HG03469 (cell line): ENCODE results near the gene UBE2R2.
"Not testable (repeated sequence)": the region's sequence is repeated elsewhere in the genome, so short reads cannot be mapped to it uniquely, and the experiment has no call there.

ENCODE experiments used
- ATAC-seq: cut with Tn5 transposase; IDR thresholded peaks from one replicate; pipeline ENCODE4 v1.9.1; 2021; ENCODE audit warnings: mild to moderate bottlenecking, moderate library complexity, moderate number of reproducible peaks; ENCODE audit not compliant: unreplicated experiment

The UBE2R2 gene

DNA sequence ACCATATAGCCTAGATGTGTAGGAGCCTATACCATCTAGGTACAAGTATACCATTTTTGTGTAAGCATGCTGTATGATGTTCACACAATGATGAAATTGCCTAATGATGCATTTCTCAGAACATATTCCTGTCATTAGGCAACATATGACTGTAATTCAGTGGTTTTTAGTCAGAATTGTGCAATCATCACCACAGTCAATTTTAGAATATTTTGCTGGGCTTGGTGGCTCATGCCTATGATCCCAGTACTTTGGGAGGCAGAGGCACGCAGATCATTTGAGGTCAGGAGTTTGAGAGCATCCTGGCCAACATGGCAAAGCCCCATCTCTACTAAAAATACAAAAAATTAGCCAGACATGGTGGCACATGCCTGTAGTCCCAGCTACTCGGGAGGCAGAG lies 19.3 kb downstream of the UBE2R2 start:
- ATAC-seq, result not testable (repeated sequence)

DNA sequence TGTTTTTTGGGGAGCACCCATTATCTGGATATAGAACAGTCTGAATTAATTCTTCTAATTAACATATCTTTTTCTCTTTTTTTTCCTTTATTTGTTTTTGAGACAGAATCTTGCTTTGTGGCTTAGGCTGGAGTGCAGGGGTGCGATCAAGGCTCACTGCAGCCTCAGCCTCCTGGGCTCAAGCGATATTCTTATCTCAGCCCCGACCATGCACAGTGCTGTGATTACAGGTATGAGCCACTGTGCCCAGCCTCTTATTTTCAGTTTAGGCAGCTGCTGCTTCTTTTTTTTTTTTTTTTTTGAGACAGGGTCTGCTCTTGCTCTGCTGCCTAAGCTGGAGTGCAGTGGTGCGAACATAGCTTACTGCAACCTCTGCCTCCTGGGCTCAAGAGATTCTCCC lies 20.2 kb downstream of the UBE2R2 start:
- ATAC-seq, result no peak

DNA sequence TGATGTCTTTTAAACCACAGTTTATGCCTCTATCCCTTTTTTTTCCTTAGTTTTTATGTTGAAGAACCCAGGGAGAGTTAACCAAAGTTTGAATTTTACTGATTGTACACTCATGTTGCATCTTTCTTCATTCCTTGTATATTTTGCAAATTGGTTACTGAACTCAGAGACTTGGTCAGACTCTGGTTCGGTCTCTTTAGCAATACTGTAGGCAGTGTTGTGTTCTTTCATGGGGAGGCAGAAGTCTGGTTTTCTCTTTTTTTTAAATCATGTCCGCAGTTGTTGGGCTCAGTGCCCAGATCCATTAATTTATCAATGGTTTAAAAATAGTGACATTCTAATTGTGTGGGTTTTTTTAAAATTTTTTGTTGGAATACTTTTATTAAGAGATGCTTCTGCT lies 23.4 kb downstream of the UBE2R2 start:
- ATAC-seq, result no peak

DNA sequence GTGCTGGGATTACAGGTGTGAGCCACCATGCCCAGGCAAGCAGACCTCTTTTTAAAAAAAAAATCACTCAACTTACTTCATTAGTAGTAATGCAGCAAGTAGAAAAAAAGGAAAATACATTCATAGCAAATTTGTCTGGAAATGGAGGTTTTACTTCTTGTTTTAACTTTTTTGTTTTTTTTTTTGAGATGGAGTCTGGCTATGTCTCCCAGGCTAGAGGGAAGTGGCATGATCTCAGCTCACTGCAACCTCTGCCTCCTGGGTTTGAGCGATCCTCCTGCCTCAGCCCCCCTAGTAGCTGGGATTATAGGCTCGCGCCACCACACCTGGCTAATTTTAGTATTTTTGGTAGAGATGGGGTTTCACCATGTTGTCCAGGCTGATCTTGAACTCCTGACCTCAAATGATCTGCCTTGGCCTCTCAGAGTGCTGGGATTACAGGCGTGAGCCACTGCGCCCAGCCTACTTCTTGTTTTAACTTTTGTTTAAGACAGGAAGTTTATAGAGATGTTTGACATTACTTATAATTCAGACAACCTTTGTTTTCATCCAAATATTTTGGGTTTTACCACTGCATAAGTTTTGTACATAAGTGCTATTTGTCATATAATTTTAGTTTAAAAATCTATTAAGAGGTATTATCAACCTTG lies 26.5 kb downstream of the UBE2R2 start:
- no peak for ATAC-seq

DNA sequence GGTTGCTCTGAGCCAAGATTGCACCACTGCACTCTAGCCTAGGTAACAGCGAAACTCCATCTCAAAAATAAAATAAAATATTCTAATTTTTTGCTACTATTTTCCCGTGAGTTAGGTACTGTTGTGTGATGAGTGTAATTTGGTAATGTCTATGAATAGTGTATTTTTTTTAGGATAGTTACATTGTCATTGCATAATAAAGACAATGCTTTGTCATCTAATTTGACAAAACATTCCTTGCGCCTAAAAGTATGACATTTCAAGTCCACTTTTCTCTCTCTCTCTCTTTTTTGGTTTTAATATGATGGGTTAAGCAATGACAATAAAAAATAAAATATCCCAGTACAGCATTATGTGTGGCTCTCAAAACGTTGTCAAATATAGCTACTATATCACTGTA lies 29.3 kb downstream of the UBE2R2 start:
- ATAC-seq, result no peak

DNA sequence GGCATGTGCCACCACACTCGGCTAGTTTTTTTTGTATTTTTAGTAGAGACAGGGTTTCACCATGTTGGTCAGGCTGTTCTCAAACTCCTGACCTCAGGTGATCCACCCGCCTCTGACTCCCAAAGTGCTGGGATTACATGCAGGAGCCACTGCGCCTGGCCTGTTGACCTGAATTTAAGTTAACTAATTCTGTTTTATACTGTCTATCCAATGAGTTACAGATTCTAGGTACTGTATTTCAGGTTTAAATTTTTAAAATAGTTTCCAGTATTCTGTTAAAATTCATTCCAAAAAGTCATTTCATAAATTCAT lies 30.9 kb downstream of the UBE2R2 start:
- not testable (repeated sequence) for ATAC-seq

DNA sequence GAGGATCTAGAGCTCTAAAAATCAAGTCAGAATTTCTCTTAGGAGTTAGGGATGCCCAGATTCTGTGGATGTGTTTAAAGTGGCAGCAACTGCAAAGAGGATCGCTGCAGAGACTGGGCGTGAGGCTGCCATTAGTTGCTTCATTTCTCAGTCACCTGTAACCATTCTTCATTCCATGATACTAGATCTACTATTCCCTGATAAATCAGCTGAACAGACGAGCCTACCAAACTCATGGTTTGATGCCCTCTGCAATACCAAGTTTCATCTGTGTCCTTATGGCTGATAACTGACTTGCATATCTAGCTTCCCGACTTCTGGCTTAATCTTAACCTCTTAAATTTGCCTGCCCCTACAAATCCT lies 33.3 kb downstream of the UBE2R2 start:
- ATAC-seq, result no peak

DNA sequence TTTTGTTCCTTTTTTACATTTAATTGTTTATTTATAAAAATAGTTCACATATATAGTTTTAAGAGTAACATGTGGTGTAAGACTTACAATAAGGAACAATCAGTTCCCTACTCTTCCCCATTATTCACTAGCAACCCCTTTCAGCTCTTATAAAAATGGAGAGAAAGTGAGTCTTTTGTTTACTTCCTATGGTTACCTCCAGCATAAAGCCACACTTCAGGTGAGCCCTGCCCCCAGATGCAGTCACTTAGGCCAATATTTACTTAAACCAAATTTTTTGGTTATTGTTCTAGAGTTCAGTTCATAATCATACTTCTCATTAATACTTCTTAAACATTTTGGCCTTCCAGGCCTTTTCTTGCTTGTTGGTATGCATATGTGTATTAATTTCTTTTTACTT lies 33.7 kb downstream of the UBE2R2 start:
- no peak for ATAC-seq

DNA sequence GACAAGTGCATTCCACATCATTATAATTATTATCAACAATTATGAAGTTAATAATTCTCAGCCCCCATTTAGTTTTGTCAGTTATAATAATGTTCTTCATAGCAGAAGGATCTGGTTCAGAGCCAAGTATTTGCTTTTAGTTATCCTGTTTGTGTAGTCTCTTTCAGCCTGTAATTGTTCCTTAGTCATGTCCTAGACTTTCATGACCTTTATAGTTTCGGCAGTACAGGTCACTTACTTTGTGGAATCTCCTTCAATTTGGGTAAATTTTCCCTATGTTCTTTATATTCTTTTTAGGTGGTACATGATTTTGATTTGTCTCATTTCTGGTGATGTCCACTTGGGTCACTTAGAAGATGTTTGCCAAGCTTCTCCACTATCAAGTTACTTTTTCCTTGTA lies 34.3 kb downstream of the UBE2R2 start:
- ATAC-seq, result no peak

DNA sequence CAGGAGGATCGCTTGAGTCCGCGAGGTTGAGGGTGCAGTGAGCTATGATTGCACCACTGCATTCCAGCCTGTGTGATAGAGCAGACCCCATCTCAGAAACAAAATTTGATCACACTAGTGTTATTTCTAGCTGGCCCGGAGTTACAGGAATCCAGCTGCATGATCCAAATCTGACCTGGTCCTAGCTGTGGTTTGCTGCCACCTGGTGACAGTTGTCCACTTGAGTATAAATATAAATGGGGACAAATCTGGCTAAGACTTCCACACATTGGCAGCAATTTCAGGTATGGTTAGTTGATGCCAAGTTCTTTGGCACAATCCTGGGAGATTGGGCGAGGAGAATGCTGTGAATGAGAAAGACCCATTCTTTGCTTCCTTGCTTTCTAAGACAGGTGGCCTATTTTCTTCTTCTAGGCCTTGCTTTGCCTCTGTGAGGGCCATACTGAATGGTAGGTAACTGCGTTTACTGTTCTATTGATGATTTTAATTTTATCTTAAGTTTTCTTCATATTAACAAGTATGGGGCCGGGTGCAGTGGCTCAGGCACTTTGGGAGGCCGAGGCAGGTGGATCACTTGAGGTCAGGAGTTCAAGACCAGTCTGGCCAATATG lies 35.4 kb downstream of the UBE2R2 start:
- no peak for ATAC-seq

DNA sequence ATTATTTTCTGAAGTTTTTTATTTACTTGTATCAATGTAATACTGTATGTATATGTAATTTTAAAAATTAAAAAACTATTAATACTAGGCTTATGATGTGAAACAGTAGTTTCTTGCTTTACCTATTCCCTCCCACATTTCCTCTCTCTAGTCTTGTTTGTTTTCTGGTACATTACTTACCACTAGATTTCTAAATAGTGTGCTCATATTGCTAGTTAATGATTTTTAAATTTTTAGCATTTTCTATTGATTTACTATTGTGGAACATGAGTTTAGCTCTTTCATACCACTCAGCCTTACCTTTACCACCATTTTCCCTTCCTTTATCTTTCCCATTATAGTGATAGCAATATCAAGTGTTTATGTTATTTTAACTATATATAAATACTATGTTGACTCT lies 39.3 kb downstream of the UBE2R2 start:
- no peak for ATAC-seq

DNA sequence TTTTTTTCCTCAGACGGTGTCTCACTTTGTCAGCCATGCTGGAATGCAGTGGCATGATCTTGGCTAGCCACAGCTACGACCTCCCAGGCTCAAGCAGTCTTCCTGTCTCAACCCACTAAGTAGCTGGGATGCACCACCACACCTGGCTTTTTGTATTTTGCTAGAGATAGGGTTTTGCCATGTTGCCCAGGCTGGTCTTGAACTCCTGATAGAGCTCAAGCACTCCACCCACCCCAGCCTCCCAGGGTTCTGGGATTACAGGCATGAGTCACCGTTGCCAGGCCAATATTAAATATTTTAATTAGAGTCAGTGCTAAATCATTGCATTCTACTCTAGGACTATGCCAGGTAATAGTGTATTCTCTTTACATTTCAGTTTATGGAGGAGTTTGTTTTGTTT lies 41.5 kb downstream of the UBE2R2 start:
- no peak for ATAC-seq

DNA sequence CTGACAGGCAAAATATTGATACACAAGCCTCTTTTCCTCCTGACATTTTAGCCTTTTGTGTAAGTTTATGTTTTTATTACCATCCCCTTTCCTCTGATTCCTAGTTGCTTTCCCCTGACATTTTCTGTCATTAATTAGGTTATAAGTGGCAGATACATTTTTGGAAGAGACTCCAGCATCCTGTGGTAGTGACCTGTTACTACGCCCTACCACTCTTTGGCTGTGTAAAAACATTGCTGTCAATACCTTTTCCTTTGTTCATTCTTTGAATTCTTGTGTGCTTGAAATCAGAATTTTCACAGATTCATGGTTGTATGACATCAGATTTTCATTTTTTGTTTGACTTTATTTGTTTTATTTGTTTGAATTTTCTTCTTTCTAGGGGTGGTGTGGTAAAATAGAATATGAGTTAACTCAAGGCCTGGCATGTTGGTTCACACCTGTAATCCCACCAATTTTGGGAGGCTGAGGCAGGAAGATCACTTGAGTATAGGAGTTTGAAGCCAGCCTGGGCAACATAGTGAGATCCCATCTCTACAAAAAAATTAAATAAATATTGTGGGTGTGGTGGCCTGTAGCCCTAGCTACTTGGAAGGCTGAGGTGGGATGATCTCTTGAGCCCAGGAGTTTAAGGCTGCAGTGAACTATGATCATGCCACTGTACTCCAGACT lies 43.4 kb downstream of the UBE2R2 start:
- ATAC-seq, result no peak

DNA sequence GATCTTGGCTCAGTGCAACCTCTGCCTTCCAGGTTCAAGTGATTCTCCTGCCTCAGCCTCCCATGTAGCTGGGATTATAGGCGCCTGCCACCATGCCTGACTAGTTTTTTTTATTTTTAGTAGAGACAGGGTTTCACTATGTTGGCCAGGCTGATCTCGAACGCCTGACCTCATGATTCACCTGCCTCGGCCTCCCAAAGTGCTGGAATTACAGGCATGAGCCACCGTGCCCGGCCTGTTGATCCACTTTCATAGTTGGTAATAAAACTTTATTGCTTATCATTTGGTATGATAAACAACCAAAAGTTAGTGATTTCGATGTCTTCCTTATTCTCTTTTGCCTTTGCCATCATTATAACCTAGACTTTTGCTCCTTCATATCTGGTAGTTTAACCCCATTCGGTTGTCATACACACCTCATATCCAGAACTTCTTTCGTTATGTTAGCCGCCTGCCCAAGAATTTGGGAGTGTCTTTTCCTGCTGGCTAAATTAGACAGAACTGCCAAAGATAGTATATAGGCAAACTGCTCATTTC lies 45.0 kb downstream of the UBE2R2 start:
- no peak for ATAC-seq

DNA sequence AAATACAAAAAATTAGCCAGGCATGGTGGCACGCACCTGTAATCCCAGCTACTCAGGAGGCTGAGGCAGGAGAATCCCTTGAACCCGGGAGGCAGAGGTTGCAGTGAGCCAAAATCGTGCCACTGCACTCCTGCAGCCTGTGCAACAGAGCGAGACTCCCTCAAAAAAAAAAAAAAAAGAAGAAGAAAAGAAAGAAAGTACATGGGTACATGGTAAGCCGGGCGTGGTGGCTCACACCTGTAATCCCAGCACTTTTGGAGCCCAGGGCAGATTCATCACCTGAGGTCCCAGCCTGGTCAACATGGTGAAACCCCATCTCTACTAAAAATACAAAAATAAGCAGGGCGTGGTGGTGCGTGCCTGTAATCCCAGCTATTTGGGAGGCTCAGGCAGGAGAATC lies 46.1 kb downstream of the UBE2R2 start:
- ATAC-seq, result not testable (repeated sequence)

DNA sequence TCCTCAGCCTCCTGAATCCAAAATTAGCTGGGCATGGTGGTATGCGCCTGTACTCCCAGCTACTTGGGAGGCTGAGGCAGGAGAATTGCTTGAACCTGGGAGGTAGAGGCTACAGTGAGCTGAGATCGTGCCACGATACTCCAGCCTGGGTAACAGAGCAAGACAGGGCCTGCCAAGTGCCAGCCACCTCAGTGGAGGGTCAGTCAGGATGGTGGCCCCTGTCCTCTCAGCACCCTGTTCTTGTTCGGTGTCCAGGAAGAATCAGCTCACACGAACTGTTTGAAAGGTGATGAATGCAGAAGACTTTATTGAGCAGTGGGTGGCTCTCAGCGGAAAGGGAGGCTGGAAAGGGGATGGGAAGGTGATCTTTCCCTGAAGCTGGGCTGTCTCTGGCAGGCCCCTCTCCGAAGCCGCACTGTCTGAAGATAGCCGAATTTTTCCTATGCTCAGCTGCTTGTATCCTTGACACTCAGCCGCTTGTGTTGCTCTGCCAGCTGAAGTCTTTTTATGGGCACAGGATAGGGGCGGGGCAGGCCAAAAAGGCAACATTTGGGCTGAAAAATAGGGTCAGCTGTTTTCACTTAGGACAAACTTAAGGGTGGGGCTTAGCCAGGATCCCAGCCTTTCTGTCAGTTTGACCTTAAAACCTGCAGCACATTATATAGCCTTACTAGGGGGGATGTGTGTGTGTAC lies 50.9 kb downstream of the UBE2R2 start:
- ATAC-seq, result no peak

DNA sequence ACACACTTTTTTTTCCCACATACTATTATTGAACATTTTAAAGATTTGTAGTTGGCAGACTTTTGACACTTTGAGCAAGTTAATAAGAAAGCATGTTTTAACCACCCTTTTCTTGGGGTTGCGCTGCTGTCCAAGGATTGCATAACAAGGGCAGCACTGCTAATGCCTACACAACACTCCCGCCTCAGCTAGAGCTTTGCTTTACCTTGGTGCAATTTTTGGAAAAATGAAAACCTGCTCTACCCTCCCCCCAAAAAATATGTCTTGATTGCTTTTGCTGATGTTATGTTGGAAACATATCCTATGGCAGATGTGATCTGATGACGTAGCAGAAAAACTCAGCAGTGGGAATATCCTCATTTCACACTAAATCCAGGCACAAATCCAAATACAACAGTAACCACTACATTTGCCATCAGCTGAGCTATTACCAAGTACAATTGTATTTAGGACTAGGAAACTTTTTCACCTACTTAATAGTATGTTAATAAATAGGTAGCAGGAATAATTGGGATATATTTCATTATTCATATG lies 51.5 kb downstream of the UBE2R2 start:
- ATAC-seq, result no peak

DNA sequence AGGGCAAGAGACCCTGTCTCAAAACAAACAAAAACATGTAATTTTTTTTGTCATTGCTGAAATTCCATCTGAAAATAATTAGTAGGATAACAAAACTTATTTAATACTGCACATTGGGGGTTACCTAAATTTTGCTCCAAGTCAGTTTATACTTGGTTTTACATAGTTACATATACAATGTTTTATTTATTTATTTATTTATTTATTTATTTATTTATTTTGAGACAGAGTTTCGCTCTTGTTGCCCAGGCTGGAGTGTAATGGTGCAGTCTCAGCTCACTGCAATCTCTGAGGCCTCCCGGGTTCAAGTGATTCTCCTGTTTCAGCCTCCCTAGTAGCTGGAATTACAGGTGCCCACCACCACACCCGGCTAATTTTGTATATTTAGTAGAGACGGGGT lies 52.3 kb downstream of the UBE2R2 start:
- not testable (repeated sequence) for ATAC-seq

DNA sequence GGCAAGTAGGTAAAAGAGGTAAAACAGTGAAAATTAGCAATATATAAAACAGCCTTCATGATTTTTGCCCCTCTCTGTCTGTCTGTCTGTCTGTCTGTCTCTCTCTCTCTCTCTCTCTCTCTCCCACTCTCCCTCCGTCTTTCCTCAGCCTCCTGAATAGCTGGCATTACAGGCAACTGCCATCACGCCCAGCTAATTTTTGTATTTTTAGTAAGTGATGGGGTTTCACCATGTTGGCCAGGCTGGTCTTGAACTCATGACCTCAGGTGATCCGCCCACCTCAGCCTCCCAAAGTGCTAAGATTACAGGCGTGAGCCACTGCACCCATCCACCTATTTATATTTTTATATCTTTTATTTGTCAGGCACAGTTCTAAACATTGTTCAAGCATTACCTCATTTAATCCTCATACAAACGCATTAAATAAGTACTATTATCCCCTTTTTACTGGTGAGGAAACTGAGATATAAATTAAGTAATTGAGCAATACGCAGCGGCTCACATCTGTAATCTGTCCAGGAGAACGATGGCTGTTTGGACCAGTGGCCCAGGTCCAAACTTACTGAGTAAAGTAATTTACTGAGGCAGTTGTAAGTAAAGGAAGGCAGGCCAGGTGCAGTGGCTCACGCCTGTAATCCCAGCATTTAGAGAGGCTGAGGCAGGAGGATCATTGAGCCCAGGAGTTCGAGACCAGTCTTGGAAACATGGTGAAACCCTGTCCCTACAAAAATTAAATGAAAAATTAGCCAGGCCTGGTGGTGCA lies 60.9 kb downstream of the UBE2R2 start:
- ATAC-seq, result no peak

DNA sequence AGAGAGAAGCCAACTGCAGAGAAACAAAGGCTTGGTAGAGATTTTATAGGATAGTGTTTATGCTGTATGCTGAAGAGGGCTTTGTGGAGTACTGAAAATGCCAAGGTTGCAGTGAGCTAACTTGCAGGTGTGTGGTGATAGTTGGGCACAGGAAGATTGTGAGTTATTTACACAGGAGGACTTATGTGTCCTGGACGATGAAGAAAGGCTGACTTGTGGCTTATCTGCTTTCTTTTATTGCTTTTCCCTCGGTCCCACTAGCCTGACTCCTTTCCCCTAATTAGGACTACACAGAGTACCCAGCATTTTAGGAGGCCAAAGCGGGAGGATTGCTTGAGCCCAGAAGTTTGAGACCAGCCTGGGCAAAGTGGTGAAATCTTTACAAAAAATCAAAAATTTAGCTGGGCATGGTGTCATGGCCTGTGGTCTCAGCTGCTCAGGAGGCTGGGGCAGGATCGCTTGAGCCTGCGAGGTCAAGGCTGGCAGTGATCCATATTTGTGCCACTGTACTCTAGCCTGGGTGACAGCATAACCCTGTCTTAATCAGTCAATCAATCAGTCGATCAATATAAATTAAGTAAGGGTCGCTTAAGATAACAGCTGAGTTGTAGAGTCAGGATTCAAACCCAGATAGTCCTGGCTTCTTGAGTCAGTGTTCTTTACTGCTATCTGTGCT lies 61.9 kb downstream of the UBE2R2 start:
- ATAC-seq, result no peak
